Trophoblast cell (in vitro differentiated cells and primary cell): ENCODE data around the gene CD44.
"Not testable (repeated sequence)": the region's sequence is repeated elsewhere in the genome, so short reads cannot be mapped to it uniquely, and the experiment has no call there.

Experiments
- DNase-seq, 2 donors: peaks; one replicate each; pipeline ENCODE4 v3.0.0-alpha.2; 2016
- H2AFZ ChIP-seq: 2 replicates; pipeline ENCODE4 v1.6.1; 2013; ENCODE audit warnings: low read length, moderate library complexity, mild to moderate bottlenecking; ENCODE audit not compliant: insufficient read depth, poor library complexity
- H2AK5ac ChIP-seq: 2 replicates; pipeline ENCODE4 v1.6.1; 2013; ENCODE audit warnings: mild to moderate bottlenecking, low read length
- H2BK120ac ChIP-seq: 2 replicates; pipeline ENCODE4 v1.6.1; 2013; ENCODE audit warnings: low read length, mild to moderate bottlenecking, moderate library complexity; ENCODE audit not compliant: insufficient read depth, poor library complexity
- H2BK12ac ChIP-seq: 2 replicates; pipeline ENCODE4 v1.6.1; 2013; ENCODE audit warnings: mild to moderate bottlenecking, low read length, moderate library complexity
- H2BK5ac ChIP-seq: 2 replicates; pipeline ENCODE4 v1.6.1; 2013; ENCODE audit warnings: low read length, low read depth, moderate library complexity, mild to moderate bottlenecking; ENCODE audit not compliant: poor library complexity
- H3K14ac ChIP-seq: 2 replicates; pipeline ENCODE4 v1.6.1; 2013; ENCODE audit warnings: mild to moderate bottlenecking, low read length
- H3K18ac ChIP-seq: 2 replicates; pipeline ENCODE4 v1.6.1; 2013; ENCODE audit warnings: mild to moderate bottlenecking, low read length
- H3K23ac ChIP-seq: 2 replicates; pipeline ENCODE4 v1.6.1; 2013; ENCODE audit warnings: low read length
- H3K27ac ChIP-seq: 2 replicates; pipeline ENCODE4 v1.5.1; 2013; ENCODE audit warnings: low read depth, mild to moderate bottlenecking, inconsistent platforms, low read length, moderate library complexity
- H3K27me3 ChIP-seq: 2 replicates; pipeline ENCODE4 v1.6.1; 2013; ENCODE audit warnings: inconsistent platforms, mild to moderate bottlenecking, low read length, moderate library complexity; ENCODE audit not compliant: insufficient read depth
- H3K36me3 ChIP-seq, 2 experiments: 1 replicate in 1 of 2; 2 replicates in 1 of 2; pipeline ENCODE4 v1.6.1; 2013; ENCODE audit warnings: low read length in 2 of 2, mild to moderate bottlenecking in 2 of 2, moderate library complexity in 1 of 2; ENCODE audit not compliant: insufficient read depth in 2 of 2, control insufficient read depth in 1 of 2
- H3K4ac ChIP-seq: 2 replicates; pipeline ENCODE4 v1.6.1; 2013; ENCODE audit warnings: low read depth, mild to moderate bottlenecking, low read length, moderate library complexity
- H3K4me1 ChIP-seq, 2 experiments: 1 replicate in 1 of 2; 2 replicates in 1 of 2; pipeline ENCODE4 v1.6.1; 2013; ENCODE audit warnings: low read length in 2 of 2, mild to moderate bottlenecking in 2 of 2, moderate library complexity in 1 of 2; ENCODE audit not compliant: insufficient read depth in 2 of 2, control insufficient read depth in 1 of 2
- H3K4me2 ChIP-seq: 2 replicates; pipeline ENCODE4 v1.6.1; 2013; ENCODE audit warnings: inconsistent platforms, mild to moderate bottlenecking, low read length, moderate library complexity
- H3K4me3 ChIP-seq: 2 replicates; pipeline ENCODE4 v1.5.1; 2013; ENCODE audit warnings: mild to moderate bottlenecking, low read depth, low read length, inconsistent platforms
- H3K79me1 ChIP-seq: one replicate; pipeline ENCODE4 v1.6.1; 2013; ENCODE audit warnings: low read length
- H3K79me2 ChIP-seq: 2 replicates; pipeline ENCODE4 v1.6.1; 2013; ENCODE audit warnings: low read length, mild to moderate bottlenecking; ENCODE audit not compliant: control insufficient read depth, insufficient read depth, poor library complexity
- H3K9ac ChIP-seq: 2 replicates; pipeline ENCODE4 v1.6.1; 2013; ENCODE audit warnings: mild to moderate bottlenecking, low read length
- H3K9me3 ChIP-seq: 2 replicates; pipeline ENCODE4 v1.6.1; 2013; ENCODE audit warnings: low read depth, mild to moderate bottlenecking, control low read depth, inconsistent platforms, low read length; ENCODE audit not compliant: insufficient read depth
- H4K12ac ChIP-seq: 2 replicates; pipeline ENCODE4 v1.6.1; 2013; ENCODE audit warnings: low read depth, mild to moderate bottlenecking, low read length, moderate library complexity
- H4K8ac ChIP-seq: 2 replicates; pipeline ENCODE4 v1.6.1; 2013; ENCODE audit warnings: low read depth, mild to moderate bottlenecking, low read length, moderate library complexity
- H4K91ac ChIP-seq: one replicate; pipeline ENCODE4 v1.6.1; 2013; ENCODE audit warnings: low read depth, mild to moderate bottlenecking, low read length, moderate library complexity
- WGBS: extraction: QIAGEN DNeasy Blood & Tissue Kit; methylation state at CpG from one replicate; pipeline ENCODE4 v1.1.7; 2013; ENCODE audit warnings: missing lambda C conversion rate; ENCODE audit not compliant: insufficient read length, insufficient coverage; ENCODE audit errors: extremely low coverage; 5-methylcytosine and 5-hydroxymethylcytosine counted together

The CD44 gene

DNA sequence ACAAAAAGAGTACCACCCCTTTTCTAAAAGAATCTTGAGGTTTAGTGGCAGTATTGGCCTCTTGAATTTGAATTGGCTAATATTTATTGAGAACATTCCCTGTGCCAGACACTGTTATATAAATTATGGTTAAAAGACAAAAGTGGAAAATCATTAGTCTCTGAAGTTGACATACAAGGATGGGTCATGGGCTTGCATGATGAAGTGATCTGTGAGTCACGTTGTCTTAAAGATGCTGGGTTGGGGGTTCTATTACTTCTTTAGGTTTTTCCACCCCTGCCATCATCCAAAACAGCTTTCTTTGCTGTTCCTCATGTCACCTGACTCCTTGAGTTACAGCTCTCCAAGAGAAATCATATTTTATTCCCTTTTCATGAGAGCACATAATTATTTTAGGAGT lies 85.0 kb downstream of the CD44 start:
- Histone ChIP-seq H3K36me3 (no peaks in the 10 kb centered on the region), H3K4me1 (no peaks in the 10 kb centered on the region), H4K12ac (no peak overlapping the region), H3K27ac (no peak overlapping the region), H3K18ac (no peak overlapping the region), H3K4ac (no peak overlapping the region), H3K27me3 (no peaks in the 10 kb centered on the region), H3K79me2 (no peaks in the 10 kb centered on the region), H3K9ac (no peak overlapping the region), H2BK5ac (no peak overlapping the region), H3K9me3 (no peaks in the 10 kb centered on the region), H2BK120ac (no peak overlapping the region), H2AFZ (no peak overlapping the region), H3K4me3 (no peak overlapping the region), H2AK5ac (no peak overlapping the region), H2BK12ac (no peak overlapping the region), H4K91ac (no peak overlapping the region), H3K14ac (no peak overlapping the region), H4K8ac (no peak overlapping the region), H3K79me1 (no peaks in the 10 kb centered on the region), H3K4me2 (no peak overlapping the region), H3K23ac (no peak overlapping the region)
- no CpG with 5 or more reads among the region's 1 CpG for WGBS
- DNase-seq = no peak

DNA sequence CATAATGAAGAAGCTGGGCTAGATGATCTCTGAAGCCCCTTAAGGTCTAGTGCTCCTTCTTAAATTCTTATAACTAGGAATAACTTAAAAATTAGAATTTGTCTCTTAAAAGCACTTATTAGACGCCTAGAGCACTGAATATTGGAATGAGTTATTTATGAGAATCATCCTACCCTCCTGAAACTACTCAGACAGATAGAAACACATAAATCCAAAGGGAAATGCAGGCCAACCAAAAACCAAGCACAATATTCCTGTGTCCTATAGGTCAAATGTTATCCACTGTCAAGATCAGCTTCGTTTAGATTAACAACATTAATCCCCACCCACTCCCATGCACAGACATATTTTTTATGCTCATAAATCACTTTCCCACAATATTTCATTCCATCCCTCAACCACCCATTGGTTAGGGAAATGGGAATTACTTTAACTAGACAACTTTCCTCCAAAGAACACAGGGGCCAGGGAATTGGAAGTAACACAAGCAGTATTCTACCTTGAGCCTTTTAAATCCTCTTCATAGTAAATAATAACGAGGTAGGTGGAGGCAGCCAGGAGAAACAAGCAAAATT lies 87.1 kb downstream of the CD44 start:
- H4K12ac ChIP-seq = no peak overlapping the region
- H3K9me3 ChIP-seq = no peaks in the 10 kb centered on the region
- H4K91ac ChIP-seq = no peak overlapping the region
- DNase-seq = no peak
- peaks cover 0 to under 1% of the 10 kb centered on the region in 2 experiments for H3K4me1 ChIP-seq
- no peak overlapping the region for H3K4me3 ChIP-seq
- H2AFZ ChIP-seq = no peak overlapping the region
- no peak overlapping the region for H3K23ac ChIP-seq
- no peaks in the 10 kb centered on the region for H3K79me1 ChIP-seq
- peaks cover 1% of the 10 kb centered on the region for H3K79me2 ChIP-seq
- no peak overlapping the region for H3K4ac ChIP-seq
- no peak overlapping the region for H2BK12ac ChIP-seq
- H2AK5ac ChIP-seq = no peak overlapping the region
- no peaks in the 10 kb centered on the region for H3K27me3 ChIP-seq
- H3K4me2 ChIP-seq = no peak overlapping the region
- no peak overlapping the region for H3K18ac ChIP-seq
- no CpG with 5 or more reads among the region's 3 CpGs for WGBS
- no peaks in the 10 kb centered on the region for H3K36me3 ChIP-seq
- no peak overlapping the region for H3K14ac ChIP-seq
- no peak overlapping the region for H3K9ac ChIP-seq
- no peak overlapping the region for H2BK120ac ChIP-seq
- H3K27ac ChIP-seq = no peak overlapping the region
- no peak overlapping the region for H2BK5ac ChIP-seq
- no peak overlapping the region for H4K8ac ChIP-seq

DNA sequence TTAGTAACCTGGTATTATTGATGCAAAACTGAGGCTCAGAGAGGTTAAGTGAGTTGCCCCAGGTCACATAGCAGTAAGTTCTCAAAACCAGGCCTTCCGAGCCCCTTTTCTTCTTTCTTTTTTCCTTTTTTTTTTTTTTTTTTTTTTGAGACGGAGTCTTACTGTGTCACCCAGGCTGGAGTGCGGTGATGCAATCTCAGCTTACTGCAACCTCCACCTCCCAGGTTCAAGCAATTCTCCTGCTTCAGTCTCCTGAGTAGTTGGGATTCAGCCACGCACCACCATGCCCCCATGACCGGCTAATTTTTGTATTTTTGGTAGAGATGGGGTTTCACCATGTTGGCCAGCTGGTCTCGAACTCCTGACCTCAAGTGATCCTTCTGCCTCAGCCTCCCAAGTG lies 87.8 kb downstream of the CD44 start:
- not testable (repeated sequence) for H2AFZ ChIP-seq, H3K79me2 ChIP-seq, H3K14ac ChIP-seq, H3K18ac ChIP-seq, H3K23ac ChIP-seq, H2BK5ac ChIP-seq, H3K4me1 ChIP-seq, H3K36me3 ChIP-seq, H3K9me3 ChIP-seq, H2BK12ac ChIP-seq, H2AK5ac ChIP-seq, H3K27ac ChIP-seq, H4K12ac ChIP-seq, H3K79me1 ChIP-seq, H3K4me3 ChIP-seq, H3K4me2 ChIP-seq, H3K9ac ChIP-seq, DNase-seq, H3K27me3 ChIP-seq, H3K4ac ChIP-seq, H4K8ac ChIP-seq, H4K91ac ChIP-seq, H2BK120ac ChIP-seq
- no CpG with 5 or more reads among the region's 6 CpGs for WGBS

DNA sequence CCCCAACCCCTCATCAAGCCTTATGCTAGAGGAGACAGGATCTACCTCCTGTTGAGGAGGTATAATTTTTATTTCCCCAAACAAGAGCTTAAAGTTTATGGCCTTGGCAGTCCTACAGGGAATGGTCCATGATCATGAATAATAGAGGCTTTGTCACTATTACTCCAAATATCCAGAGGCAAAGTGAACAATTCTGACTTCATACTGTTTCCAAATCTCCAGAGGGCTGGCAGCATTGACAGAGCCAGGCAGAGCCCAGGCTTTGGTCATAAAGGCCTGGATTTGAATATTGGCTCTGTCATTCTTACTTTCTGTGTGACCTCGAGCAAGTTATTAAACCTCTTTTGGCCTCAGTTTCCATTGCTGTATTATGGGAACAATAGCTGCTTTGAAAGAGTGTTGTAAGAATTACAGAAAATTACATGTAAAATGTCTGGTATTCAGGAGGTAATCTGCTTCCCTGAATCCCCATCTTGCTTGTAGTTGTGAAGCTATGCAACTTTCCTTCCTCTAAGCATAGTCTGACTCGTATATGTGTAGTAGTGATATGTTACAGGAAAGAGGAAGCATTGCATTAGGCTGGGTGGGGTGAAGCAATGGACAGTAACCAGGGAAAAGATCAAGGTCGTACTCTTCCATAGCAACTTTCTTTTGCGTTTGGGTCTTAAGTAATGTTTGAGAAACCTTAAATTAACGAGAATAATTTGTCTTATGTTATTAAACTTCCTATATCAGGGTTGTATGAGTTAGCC lies 88.8 kb downstream of the CD44 start:
- Histone ChIP-seq H3K4me1 (peaks cover 0 to 2% of the 10 kb centered on the region in 2 experiments), H3K4ac (no peak overlapping the region), H3K18ac (no peak overlapping the region), H4K8ac (no peak overlapping the region), H3K27ac (no peak overlapping the region), H3K79me1 (no peaks in the 10 kb centered on the region), H3K4me2 (no peak overlapping the region), H4K91ac (no peak overlapping the region), H2BK5ac (no peak overlapping the region), H2AK5ac (no peak overlapping the region), H3K14ac (no peak overlapping the region), H3K79me2 (peaks cover 1% of the 10 kb centered on the region), H3K9me3 (no peaks in the 10 kb centered on the region), H3K9ac (no peak overlapping the region), H2AFZ (no peak overlapping the region), H3K27me3 (no peaks in the 10 kb centered on the region), H3K36me3 (no peaks in the 10 kb centered on the region), H2BK12ac (no peak overlapping the region), H3K23ac (no peak overlapping the region), H2BK120ac (no peak overlapping the region), H4K12ac (no peak overlapping the region), H3K4me3 (no peak overlapping the region)
- no CpG with 5 or more reads among the region's 5 CpGs for WGBS
- peak in 1 of 2 donors; percentile 25 for DNase-seq
